GM12878 (cell line): ENCODE data around the gene PPIC. TPM values are rescaled to one million over a fixed set of nuclear protein-coding genes. Genes with fewer than 3 reads are reported as not detected.

Experiments used
- ATF3 ChIP-seq: IDR thresholded peaks from 2 replicates; pipeline ENCODE4 v1.6.1; 2011; ENCODE audit warnings: low read depth, mild to moderate bottlenecking, low read length, moderate library complexity, borderline replicate concordance; ENCODE audit errors: extremely low read depth
- BCLAF1 ChIP-seq: fragments of 450-650 bp; IDR thresholded peaks from 2 replicates; pipeline ENCODE4 v1.6.1; 2017; ENCODE audit warnings: antibody characterized with exemption, mild to moderate bottlenecking, moderate library complexity
- CEBPZ ChIP-seq: fragments of 150-350 bp; IDR thresholded peaks from 2 replicates; pipeline ENCODE4 v1.6.1; 2016; ENCODE audit warnings: low read depth, low read length
- MAX ChIP-seq: IDR thresholded peaks from 2 replicates; pipeline ENCODE4 v1.6.1; 2012; ENCODE audit warnings: low read depth, low read length, improper control_type of control experiment
- RELB ChIP-seq: fragments of 450-650 bp; IDR thresholded peaks from 2 replicates; pipeline ENCODE4 v1.6.1; 2017; ENCODE audit warnings: low read depth, mild to moderate bottlenecking, moderate library complexity
- SMC3 ChIP-seq: IDR thresholded peaks from 2 replicates; pipeline ENCODE4 v1.6.1; 2011; ENCODE audit warnings: low read length, improper control_type of control experiment, borderline replicate concordance
- SP1 ChIP-seq: IDR thresholded peaks from one replicate; pipeline ENCODE4 v1.6.1; 2011; ENCODE audit warnings: low read depth, low read length
- TCF12 ChIP-seq: IDR thresholded peaks from 2 replicates; pipeline ENCODE4 v1.6.1; 2011; ENCODE audit warnings: low read depth, mild to moderate bottlenecking, low read length
- YY1 ChIP-seq: IDR thresholded peaks from 2 replicates; pipeline ENCODE4 v1.6.1; 2011; ENCODE audit warnings: low read depth, mild to moderate bottlenecking, low read length
- polyA plus RNA-seq, 11 experiments: library from polyadenylated mRNA; depleted of rRNA in 4 of 11; unstranded in 6 of 11; stranded (reverse) in 5 of 11; fragments of >200 nt; fragmentation: Nextera tagmentation in 4 of 11; fragmentation: Illumina TruSeq in 1 of 11; extraction: Ambion mirVana in 4 of 11; extraction: Trizol in 1 of 11; gene quantifications; 1 replicate in 1 of 11; 2 replicates in 10 of 11; pipeline versions ENCODE4 v1.2.1 to v1.2.3, GENCODE V29; 2011 to 2016; ENCODE audit warnings: inconsistent platforms in 2 of 11, missing spikeins in 2 of 11, low read depth in 1 of 11
- total RNA-seq, 4 experiments: library from RNA; depleted of rRNA in 3 of 4; stranded (reverse); fragments of >200 nt in 3 of 4; fragmentation: Illumina TruSeq in 1 of 4; extraction: Trizol in 1 of 4; gene quantifications; 2 replicates each; pipeline versions ENCODE4 v1.2.1 to v1.2.3, GENCODE V29; 2013 to 2021

The PPIC gene
- total and polyA plus RNA-seq, 10 of the 15 experiments (the other 5 are each of a cell fraction or from before 2014, with no cell fraction given), result 0.12 to 0.21 TPM; not detected in 8

- no peak for TF ChIP-seq BCLAF1
- TF ChIP-seq SP1, result no peak
- no peak for TF ChIP-seq YY1
- no peak for TF ChIP-seq TCF12
- TF ChIP-seq SMC3, result no peak
- TF ChIP-seq RELB, result no peak
- TF ChIP-seq MAX, result no peak
- TF ChIP-seq ATF3, result no peak
- no peak for TF ChIP-seq CEBPZ
Measured at GRCh38 chr5:123037104-123037418, 536 bp upstream of the PPIC start (continued).
